Measurements from ENCODE around the gene TSKS.

TSKS gene

DNA sequence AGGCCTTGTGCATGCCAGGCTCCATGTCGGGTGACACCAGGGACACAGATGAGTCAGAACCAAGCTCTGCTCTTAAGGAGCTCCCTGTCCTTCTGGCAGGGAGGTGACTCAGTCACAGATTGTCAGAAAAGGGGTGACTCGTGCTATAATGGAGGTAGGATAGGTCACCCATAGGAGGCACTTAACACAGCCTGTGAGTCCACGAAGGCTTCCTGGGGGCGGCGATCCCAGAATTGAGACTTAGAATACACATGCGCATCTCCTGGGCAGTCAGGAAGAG is 30.4 kb upstream of the TSKS start:
- no peak for DNase-seq (ENCODE audit: low read depth in 2 of 2)

- DNase-seq (ENCODE audit: low read depth in 2 of 2): no peak
Measured at GRCh38 chr19:49792829-49793560, 29.9 kb upstream of the TSKS start.

DNA sequence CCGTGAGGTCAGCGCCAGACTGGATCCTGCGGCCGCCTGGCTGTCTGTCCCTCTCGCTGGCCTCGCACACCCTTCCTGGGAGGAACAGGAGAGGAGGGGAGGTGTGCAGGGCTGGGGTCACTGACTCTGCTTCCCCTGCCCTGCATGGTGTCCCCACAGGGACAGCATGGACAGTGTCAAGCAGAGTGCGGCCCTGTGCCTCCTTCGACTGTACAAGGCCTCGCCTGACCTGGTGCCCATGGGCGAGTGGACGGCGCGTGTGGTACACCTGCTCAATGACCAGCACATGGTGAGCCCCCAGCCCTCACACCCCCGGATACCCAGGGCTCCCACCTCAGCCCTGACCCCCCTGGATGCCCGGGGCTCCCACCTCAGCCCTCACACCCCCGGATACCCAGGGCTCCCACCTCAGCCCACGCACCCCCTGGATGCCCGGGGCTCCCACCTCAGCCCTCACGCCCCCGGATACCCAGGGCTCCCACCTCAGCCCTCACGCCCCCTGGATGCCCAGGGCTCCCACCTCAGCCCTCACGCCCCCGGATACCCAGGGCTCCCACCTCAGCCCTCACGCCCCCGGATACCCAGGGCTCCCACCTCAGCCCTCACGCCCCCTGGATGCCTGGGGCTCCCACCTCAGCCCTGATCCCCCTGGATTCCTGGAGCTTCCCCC is 28.8 kb upstream of the TSKS start:
- DNase-seq (ENCODE audit: low read depth in 2 of 2): no peak

DNA sequence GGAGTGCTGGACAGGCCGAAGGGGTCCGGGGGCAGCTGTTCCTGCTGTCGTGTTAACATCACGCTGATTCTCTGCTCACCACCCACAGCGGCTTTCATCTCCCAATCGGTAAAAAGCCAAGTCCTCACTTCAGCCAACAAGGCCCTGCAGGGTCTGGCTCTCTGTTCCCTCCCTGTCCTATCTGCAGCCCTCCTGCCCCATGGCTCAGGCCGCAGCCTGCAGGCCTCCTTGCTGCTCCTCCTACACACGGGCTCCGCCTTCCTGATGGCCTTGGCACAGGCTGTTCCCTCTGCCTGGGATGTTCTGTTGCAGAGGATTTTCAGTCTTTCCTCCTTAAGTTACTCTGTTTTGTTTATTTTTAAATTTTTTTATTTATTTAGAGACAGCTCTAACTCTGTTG is 27.8 kb upstream of the TSKS start:
- no peak for DNase-seq (ENCODE audit: low read depth in 2 of 2)

GRCh38 chr19:49788857-49789256 is 25.8 kb upstream of the TSKS start:
- DNase-seq (ENCODE audit: low read depth in 2 of 2): no peak

DNA sequence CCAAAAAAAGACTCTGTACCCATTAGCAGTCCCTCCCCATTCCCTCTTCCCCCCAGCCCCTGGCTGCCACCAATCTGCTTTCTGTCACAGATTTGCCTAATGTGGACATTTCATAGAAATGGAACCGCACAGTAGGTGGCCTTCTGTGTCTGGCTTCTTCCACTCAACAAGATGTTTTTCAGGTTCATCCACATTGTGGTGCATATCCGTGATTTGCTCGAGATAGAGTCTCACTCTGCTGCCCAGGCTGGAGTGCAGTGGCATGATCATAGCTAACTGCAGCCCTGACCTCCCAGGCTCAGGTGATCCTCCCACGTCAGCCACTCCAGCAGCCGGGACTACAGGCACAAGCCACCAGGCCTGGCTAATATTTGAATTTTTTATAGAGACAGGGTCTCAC is 24.6 kb upstream of the TSKS start:
- DNase-seq (ENCODE audit: low read depth in 2 of 2): no peak

DNA sequence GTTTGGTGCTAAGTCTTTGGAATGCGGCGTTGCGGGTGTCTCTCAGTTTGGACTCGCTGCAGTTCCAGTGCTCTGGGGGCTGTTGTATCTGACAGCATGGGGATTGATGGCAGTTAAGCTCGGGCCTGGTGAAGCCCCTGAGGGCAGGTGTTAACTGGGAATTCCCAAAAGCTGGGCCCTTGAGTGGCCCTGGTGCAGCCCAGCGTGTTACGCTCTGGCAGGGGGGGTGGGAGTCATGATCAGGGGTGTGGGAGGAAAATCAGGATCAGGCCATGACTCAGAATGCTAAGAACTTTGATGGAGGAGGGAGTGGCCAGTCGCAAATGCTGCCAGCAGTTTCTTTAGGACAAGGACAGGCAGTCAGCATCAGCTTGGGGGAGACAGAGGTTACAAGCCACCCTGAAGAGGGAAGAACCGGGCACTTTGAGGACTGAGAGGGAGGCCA is 23.3 kb upstream of the TSKS start:
- DNase-seq (ENCODE audit: low read depth in 2 of 2): no peak

- DNase-seq (ENCODE audit: low read depth in 2 of 2): no peak
Measured at GRCh38 chr19:49782515-49782914, 19.4 kb upstream of the TSKS start.

GRCh38 chr19:49781394-49781793 is 18.3 kb upstream of the TSKS start:
- no peak for DNase-seq (ENCODE audit: low read depth in 2 of 2)

DNA sequence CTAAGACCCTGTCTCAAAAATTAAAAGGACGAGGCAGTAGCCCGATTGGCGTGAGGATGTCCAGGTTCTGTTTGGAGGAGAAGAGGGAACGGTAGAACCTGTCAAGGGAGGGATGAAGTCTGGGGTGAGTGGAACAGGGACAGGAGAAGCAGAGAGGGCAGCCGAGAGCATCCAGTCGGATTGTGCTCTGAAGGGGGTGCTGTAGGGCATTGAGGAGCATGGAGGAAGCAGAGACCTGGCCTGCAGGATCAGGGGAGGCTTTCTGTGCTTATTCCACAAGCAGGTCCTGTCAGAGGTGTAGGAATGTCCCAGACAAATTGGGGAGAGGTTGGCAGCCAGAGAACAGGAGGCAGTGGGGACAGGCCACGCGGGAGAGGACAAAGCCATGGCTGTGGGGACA is 17.8 kb upstream of the TSKS start:
- no peak for DNase-seq (ENCODE audit: low read depth in 2 of 2)

- no peak for DNase-seq (ENCODE audit: low read depth in 2 of 2)
Measured at GRCh38 chr19:49779731-49780555, 16.8 kb upstream of the TSKS start.

- no peak for DNase-seq (ENCODE audit: low read depth in 2 of 2)
Measured at GRCh38 chr19:49776371-49776764, 13.3 kb upstream of the TSKS start.

DNA sequence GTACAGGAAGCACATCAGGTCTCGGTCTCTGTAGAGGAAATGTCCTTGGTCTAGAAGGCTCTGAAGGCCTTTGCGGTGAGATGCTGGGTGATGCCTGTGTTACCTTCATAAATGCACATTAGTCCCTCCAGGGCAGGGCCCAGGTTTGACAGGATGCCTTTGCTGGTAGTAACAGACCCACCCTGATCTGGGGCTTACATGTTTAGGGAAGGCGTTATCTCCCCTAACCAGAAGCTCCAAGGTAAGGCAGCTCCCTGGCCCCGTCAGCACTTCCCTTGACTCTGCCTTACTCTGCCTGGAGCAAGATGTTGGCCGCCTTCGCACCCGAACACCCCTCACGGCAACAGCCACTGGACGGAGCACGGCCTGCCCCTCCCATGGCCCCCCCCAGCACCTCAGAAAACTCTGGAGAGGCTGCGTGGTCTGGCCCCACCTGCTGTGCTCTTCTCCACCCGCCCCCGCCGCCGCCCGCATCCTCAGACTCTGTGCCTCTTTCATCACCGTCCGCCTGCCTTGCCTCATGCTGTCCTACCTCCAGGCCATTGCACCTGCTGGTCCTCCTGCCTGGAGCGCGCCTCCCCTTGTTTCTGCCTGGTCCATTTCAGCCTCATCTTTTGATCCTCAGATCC is 12.8 kb upstream of the TSKS start:
- DNase-seq (ENCODE audit: low read depth in 2 of 2): no peak

- DNase-seq (ENCODE audit: low read depth in 2 of 2): no peak
Measured at GRCh38 chr19:49774969-49775368, 11.9 kb upstream of the TSKS start.

DNA sequence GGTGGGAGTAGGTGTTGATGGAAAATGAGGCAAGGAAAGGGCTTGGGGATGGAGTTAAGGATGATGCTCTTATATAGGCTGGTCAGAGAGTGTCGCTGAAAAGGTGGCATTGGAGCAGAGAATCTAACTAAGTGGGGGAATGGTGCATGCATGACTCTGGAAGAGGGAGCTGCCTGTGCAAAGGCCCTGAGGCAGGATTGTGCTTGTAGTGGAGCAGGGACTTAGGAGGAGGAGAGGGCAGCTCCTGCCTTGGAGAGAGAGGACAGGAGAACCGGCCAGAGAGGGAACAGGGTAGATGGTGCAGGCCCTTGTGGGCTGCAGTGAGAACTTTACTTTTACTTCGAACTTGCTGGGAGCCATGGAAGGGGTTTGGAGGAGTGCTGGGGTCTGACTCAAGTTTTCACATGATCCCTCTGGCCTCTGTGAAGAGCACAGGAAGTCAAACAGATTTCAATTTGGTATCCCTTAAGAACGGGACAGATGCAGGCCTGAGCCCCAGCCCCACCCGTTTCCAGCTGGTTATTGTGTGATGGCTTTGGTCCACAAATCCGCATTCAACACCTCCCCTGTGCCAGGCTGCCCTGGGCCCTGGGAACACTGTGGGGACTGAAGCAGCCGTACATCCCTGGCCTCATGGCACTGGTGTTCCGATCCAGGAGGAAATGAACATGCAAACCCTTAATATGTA is 10.7 kb upstream of the TSKS start:
- DNase-seq (ENCODE audit: low read depth in 2 of 2): no peak

- DNase-seq (ENCODE audit: low read depth in 2 of 2): no peak
Measured at GRCh38 chr19:49772850-49773432, 9.8 kb upstream of the TSKS start.

GRCh38 chr19:49771674-49772139 is 8.6 kb upstream of the TSKS start:
- no peak for DNase-seq (ENCODE audit: low read depth in 2 of 2)

DNA sequence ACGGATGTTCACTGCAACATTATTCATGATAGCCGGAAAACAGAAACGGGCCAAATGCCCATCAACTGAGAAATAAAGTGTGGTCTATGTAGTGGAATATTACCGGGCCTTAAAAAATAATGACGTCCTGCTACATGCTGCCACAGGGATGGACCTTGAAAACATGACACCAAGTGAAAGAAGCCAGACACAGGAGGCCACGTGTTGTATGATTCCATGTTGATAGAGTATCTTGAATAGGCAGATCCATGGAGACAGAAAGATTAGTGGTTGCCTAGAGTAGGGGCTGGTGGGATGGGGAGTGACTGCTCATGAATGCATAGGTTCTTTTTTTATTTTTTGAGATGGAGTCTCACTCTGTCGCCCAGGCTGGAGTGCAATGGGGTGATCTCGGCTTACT is 7.4 kb upstream of the TSKS start:
- DNase-seq (ENCODE audit: low read depth in 2 of 2): no peak

- no peak for DNase-seq (ENCODE audit: low read depth in 2 of 2)
Measured at GRCh38 chr19:49767967-49768581, 5.0 kb upstream of the TSKS start.

- no peak for DNase-seq (ENCODE audit: low read depth in 2 of 2)
Measured at GRCh38 chr19:49767381-49767780, 4.3 kb upstream of the TSKS start.

GRCh38 chr19:49766930-49767299 is 3.8 kb upstream of the TSKS start, which contains the start of gene AP2A1:
AP2A1 (plus strand) TSS chr19:49767001; CDS start chr19:49767134, 133 bp downstream.
- no peak for DNase-seq (ENCODE audit: low read depth in 2 of 2)

All from fibroblast of skin of left quadriceps (primary cell).